ENCODE data around the gene NEDD4L. TPM values are rescaled to one million over a fixed set of nuclear protein-coding genes. Genes with fewer than 3 reads are reported as not detected.

The NEDD4L gene
- total RNA-seq, 1 donor from 2014 or later = 41.1 TPM

DNA sequence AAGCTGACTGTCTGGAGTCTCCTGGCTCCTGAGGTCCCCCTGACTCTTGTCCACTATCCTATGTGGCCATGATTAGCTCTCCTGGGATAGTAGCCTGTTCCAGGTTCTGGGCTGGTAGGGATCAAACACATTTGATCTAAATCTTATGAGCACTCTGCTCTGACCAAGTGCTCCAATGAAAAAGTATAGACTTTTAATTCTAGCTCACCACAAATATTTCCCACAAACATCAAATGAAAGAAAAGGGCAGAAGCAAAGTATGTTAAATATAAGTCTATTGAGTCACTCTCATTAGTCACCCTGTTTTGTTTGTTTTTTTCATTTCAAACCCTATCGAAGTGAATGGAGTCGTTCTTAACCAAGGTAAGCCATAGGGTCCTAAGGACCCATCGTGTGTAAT is 39.7 kb upstream of the NEDD4L start:
- Mint-ChIP-seq H3K9me3 (ENCODE audit: unreplicated experiment) (no peaks in the 10 kb centered on the region), H3K4me3 (ENCODE audit: unreplicated experiment) (no peak overlapping the region), H3K4me1 (ENCODE audit: unreplicated experiment) (peaks cover 20% of the 10 kb centered on the region), H3K27ac (ENCODE audit: unreplicated experiment) (peak overlapping the region; percentile 9), H3K27me3 (ENCODE audit: unreplicated experiment) (peaks cover 5% of the 10 kb centered on the region), H3K36me3 (ENCODE audit: unreplicated experiment) (no peaks in the 10 kb centered on the region)
- TF ChIP-seq, protein P1, sequence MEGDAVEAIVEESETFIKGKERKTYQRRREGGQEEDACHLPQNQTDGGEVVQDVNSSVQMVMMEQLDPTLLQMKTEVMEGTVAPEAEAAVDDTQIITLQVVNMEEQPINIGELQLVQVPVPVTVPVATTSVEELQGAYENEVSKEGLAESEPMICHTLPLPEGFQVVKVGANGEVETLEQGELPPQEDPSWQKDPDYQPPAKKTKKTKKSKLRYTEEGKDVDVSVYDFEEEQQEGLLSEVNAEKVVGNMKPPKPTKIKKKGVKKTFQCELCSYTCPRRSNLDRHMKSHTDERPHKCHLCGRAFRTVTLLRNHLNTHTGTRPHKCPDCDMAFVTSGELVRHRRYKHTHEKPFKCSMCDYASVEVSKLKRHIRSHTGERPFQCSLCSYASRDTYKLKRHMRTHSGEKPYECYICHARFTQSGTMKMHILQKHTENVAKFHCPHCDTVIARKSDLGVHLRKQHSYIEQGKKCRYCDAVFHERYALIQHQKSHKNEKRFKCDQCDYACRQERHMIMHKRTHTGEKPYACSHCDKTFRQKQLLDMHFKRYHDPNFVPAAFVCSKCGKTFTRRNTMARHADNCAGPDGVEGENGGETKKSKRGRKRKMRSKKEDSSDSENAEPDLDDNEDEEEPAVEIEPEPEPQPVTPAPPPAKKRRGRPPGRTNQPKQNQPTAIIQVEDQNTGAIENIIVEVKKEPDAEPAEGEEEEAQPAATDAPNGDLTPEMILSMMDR (IDR thresholded peaks at IDR 0.05) = no peak
- DNase-seq (ENCODE audit: extremely low spot score, unreplicated experiment) = no peak

DNA sequence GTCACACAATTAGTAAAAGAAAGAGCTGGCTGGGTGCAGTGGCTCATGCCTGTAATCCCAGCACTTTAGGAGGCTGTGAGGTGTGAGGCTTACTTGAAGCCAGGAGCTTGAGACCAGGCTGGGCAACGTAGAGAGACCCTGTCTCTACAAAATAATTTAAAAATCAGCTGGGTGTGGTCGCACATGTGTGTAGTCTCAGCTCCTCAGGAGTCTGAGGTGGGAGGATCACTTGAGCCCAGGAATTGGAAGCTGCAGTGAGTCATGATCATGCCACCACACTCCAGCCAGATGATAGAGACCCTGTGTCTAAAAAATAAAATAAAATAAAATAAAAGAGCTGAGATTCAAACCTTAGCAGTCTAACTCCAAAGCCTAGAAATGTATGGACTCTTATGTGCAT is 39.0 kb upstream of the NEDD4L start:
- Mint-ChIP-seq H3K4me3 (ENCODE audit: unreplicated experiment) (no peak overlapping the region), H3K27ac (ENCODE audit: unreplicated experiment) (no peak overlapping the region), H3K4me1 (ENCODE audit: unreplicated experiment) (peaks cover 26% of the 10 kb centered on the region), H3K9me3 (ENCODE audit: unreplicated experiment) (no peaks in the 10 kb centered on the region), H3K27me3 (ENCODE audit: unreplicated experiment) (peaks cover 5% of the 10 kb centered on the region), H3K36me3 (ENCODE audit: unreplicated experiment) (no peaks in the 10 kb centered on the region)
- TF ChIP-seq, protein P1 (IDR thresholded peaks at IDR 0.05) = no peak
- no peak for DNase-seq (ENCODE audit: extremely low spot score, unreplicated experiment)

DNA sequence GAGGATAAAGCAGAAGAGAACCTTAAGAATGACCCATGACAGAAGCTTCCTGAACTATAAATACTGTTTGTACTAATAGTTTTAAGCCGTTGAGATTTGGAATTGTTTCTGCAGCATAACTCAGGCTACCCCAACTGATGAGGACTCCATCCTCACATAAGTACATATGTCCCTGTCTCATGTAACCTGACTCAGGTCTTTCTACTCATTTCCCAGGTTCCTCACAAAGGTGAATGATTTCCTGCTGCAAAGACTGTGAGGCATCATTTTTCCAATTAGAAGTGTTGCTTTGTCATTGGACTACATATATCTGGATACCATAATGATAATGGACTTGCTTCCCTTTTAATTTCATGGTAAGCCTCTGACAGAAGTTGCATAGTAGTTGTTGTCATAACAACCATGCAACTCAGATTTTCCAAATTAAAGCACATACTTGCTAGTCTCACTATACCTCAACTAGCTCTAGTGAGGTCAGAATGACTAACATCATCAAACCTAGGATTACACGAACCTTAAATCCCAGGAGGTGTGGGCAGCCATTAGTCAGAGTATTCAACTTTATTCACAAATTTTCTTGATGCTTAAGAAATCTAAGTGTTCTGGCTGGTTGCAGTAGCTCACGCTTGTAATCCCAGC is 38.0 kb upstream of the NEDD4L start:
- TF ChIP-seq, protein P1 (IDR thresholded peaks at IDR 0.05) = no peak
- Mint-ChIP-seq H3K27ac (ENCODE audit: unreplicated experiment) (no peak overlapping the region), H3K9me3 (ENCODE audit: unreplicated experiment) (no peaks in the 10 kb centered on the region), H3K36me3 (ENCODE audit: unreplicated experiment) (no peaks in the 10 kb centered on the region), H3K4me1 (ENCODE audit: unreplicated experiment) (peaks cover 30% of the 10 kb centered on the region), H3K4me3 (ENCODE audit: unreplicated experiment) (no peak overlapping the region), H3K27me3 (ENCODE audit: unreplicated experiment) (peaks cover 5% of the 10 kb centered on the region)
- no peak for DNase-seq (ENCODE audit: extremely low spot score, unreplicated experiment)

DNA sequence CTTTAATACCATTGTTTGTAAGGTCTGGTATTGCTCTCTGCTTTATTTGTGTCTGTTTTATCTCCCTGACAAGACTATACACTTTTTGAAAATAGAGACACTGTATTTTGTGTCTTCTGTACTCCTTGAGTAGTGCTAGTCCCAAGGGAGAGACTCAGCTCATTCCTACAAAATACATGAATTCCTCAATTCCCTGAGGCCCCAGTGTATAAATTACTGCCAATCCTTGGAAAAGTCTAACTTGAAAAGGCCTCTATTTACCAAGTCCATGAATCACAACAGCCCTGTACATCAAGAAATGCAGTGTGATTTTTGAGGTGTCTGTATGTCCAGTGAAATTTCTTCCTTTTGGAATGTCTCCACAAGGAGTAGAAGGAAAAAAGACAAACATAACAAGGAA is 34.9 kb upstream of the NEDD4L start:
- no peaks in the 10 kb centered on the region for H3K36me3 Mint-ChIP-seq (ENCODE audit: unreplicated experiment)
- DNase-seq (ENCODE audit: extremely low spot score, unreplicated experiment) = no peak
- H3K4me1 Mint-ChIP-seq (ENCODE audit: unreplicated experiment) = peaks cover 26% of the 10 kb centered on the region
- H3K9me3 Mint-ChIP-seq (ENCODE audit: unreplicated experiment) = no peaks in the 10 kb centered on the region
- TF ChIP-seq, protein P1 (IDR thresholded peaks at IDR 0.05) = no peak
- H3K4me3 Mint-ChIP-seq (ENCODE audit: unreplicated experiment) = no peak overlapping the region
- H3K27me3 Mint-ChIP-seq (ENCODE audit: unreplicated experiment) = no peaks in the 10 kb centered on the region
- no peak overlapping the region for H3K27ac Mint-ChIP-seq (ENCODE audit: unreplicated experiment)

DNA sequence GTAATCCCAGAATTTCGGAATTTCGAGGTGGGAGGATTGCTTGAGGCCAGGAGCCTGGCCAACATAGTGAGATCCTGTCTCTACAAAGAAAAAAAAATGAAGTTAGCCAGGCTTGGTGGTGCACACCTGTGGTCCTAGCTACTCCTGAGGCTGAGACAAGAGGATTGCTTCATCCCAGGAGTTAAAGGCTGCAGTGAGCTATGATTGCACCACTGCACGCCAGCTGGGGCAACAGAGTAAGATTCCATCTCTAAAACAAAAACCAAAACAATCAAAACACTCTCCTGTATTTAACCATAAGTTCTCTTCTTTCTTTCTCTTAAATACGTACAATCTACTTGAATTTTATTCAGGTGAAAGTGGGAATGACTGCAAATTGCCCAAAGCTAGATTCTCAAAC is 33.8 kb upstream of the NEDD4L start:
- peaks cover 2% of the 10 kb centered on the region for H3K9me3 Mint-ChIP-seq (ENCODE audit: unreplicated experiment)
- H3K4me3 Mint-ChIP-seq (ENCODE audit: unreplicated experiment) = no peak overlapping the region
- H3K27ac Mint-ChIP-seq (ENCODE audit: unreplicated experiment) = no peak overlapping the region
- no peaks in the 10 kb centered on the region for H3K27me3 Mint-ChIP-seq (ENCODE audit: unreplicated experiment)
- H3K4me1 Mint-ChIP-seq (ENCODE audit: unreplicated experiment) = peaks cover 18% of the 10 kb centered on the region
- no peaks in the 10 kb centered on the region for H3K36me3 Mint-ChIP-seq (ENCODE audit: unreplicated experiment)
- TF ChIP-seq, protein P1 (IDR thresholded peaks at IDR 0.05) = no peak
- no peak for DNase-seq (ENCODE audit: extremely low spot score, unreplicated experiment)
